HG03135 (cell line): ENCODE results near the gene APOBEC3F.
"Not testable (repeated sequence)": the region's sequence is repeated elsewhere in the genome, so short reads cannot be mapped to it uniquely, and the experiment has no call there.

Experiments
- ATAC-seq: cut with Tn5 transposase; IDR thresholded peaks from one replicate; pipeline ENCODE4 v1.9.1; 2021; ENCODE audit warnings: mild to moderate bottlenecking, moderate library complexity; ENCODE audit not compliant: unreplicated experiment

Gene APOBEC3F

GRCh38 chr22:39040538-39041296, at the start of gene APOBEC3F:
TSS of gene APOBEC3F (plus strand) at chr22:39040864. CDS start at chr22:39040961, 97 bp downstream.
- peak; percentile 89 for ATAC-seq

GRCh38 chr22:38992871-38993371, 47.7 kb upstream of the APOBEC3F start:
- ATAC-seq, result not testable (repeated sequence)

GRCh38 chr22:38996105-38996504, 44.6 kb upstream of the APOBEC3F start:
- no peak for ATAC-seq

- no peak for ATAC-seq
These were observed 43.1 kb upstream of the APOBEC3F start for GRCh38 chr22:38997518-38997917.

DNA sequence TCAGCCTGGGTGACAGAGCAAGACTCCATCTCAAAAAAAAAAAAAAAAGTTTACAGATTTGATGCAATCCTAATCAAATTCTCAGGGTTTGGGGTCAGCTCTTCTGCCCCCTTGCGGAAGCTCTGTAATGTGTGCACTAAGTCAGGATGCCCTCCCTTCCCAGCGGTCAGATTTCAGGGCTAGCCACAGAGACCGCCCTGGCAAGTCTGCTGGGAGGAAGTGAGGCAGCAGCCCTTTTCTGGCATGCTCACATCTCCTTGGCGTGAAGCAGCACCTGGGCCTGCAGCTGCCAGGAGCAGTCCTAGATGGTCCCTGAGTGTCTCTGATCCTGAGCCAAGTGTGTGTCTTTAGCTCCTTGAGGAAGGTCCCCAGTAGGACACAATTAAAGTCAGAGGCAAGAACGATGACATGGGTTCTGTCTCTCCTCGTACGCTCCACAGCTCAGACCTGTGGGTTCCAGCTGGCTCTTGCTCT, 37.5 kb upstream of the APOBEC3F start:
- ATAC-seq, result peak; percentile 73

- no peak for ATAC-seq
These were observed 33.5 kb upstream of the APOBEC3F start for GRCh38 chr22:39007177-39007576.

GRCh38 chr22:39008271-39008850, 32.3 kb upstream of the APOBEC3F start:
- not testable (repeated sequence) for ATAC-seq

GRCh38 chr22:39010946-39011345, 29.7 kb upstream of the APOBEC3F start:
- no peak for ATAC-seq

DNA sequence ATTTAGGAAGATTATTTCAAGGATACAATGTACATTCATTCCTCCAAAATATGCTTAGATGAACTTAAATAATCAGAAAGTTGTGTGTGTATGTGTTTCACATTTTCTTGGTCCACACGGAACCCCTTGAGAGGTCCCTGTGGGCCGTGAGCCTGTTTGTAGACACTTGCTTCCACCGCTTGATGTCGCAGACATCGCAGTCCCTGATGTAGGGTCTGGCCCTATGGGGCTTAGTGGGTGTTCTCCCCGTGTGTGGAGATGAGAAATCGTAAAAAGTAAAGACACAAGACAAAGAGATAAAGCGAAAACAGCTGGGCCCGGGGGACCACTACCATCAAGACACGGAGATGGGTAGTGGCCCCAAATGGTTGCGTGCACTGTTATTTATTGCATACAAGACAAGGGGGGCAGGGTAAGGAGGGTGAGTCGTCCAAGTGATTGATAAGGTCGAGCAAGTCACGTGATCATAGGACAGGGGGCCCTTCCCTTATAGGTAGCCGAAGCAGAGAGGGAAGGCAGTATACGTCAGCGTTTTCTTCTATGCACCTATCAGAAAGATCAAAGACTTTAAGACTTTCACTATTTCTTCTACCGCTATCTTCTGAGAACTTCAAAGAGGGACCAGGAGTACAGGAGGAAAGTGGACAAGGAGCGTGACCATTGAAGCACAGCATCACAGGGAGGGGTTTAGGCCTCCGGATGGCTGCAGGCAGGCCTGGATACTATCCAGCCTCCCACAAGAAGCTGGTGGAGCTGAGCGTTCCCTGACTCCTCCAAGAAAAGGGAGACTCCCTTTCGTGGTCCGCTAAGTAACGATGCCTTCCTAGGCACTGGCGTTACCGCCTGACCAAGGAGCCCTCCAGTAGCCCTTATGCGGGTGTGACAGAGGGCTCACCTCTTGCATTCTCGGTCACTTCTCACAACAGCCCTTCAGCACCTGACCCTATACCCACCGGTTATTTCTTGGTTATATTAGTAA, 27.8 kb upstream of the APOBEC3F start:
- no peak for ATAC-seq

DNA sequence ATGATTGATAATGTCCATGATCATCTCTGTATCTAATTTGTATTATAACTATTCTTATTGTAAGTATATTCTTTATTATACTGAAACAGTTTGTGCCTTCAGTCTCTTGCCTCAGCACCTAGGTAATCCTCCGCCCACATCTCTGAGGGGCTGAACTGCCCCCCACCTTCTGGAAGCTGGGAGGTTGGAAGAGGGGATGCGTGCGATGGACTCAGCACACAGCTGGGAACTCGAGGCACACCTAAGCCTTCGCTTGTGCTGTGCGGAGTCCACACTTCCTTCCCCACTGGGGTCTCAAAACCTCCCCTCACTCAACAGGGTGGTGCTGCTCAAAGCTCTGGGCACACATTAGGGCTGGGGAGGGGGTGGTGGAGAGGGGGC, 27.1 kb upstream of the APOBEC3F start:
- peak; percentile 28 for ATAC-seq

DNA sequence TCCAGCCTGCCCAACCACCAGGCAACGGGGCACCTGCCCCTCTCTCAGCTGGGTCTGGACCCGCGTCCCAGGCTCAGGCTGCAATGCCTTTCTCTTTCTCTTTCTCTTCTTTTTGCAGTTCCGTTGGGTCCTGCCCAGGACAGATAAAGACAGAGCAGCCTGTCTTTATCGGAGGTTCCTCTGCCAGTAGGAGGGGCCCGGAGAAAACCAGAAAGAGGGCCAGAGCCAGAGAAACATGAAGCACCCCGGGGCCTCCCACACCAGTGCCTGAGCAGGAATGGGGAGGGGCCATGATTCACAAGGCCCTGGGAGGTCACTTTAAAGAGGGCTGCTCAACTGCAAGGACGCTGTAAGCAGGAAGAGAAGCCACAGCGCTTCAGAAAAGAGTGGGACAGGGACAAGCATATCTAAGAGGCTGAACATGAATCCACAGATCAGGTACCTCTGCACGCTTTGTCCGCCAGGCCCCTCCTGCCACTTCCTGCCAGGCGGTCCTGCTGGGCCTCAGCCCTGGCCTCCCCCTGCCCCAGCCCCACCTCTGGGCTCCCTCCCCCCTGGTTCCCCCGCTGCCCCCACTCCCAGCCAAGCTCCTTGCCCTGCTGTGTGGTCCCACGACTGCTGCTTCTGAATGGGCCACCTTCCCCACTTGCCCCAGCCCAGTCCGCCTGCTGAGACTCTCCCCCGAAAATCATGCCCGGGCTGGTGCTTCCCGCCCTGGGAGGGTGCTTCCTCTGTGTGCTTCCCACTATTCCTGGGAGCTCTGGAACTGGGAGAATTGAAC, 26.5 kb upstream of the APOBEC3F start, which contains the start of gene APOBEC3C:
TSS of gene APOBEC3C (plus strand) at position 316 of the 781 bp plus-strand sequence. CDS start at position 422, 106 bp downstream.
- peak; percentile 68 for ATAC-seq

- ATAC-seq, result not testable (repeated sequence)
These were observed 25.9 kb upstream of the APOBEC3F start for GRCh38 chr22:39014723-39015121.

- no peak for ATAC-seq
These were observed 24.1 kb upstream of the APOBEC3F start for GRCh38 chr22:39016592-39016991.

GRCh38 chr22:39017596-39018365, 22.9 kb upstream of the APOBEC3F start:
- no peak for ATAC-seq

GRCh38 chr22:39020021-39020651, 20.5 kb upstream of the APOBEC3F start:
- ATAC-seq, result peak; percentile 9

- no peak for ATAC-seq
These were observed 19.0 kb upstream of the APOBEC3F start for GRCh38 chr22:39021552-39022250.

DNA sequence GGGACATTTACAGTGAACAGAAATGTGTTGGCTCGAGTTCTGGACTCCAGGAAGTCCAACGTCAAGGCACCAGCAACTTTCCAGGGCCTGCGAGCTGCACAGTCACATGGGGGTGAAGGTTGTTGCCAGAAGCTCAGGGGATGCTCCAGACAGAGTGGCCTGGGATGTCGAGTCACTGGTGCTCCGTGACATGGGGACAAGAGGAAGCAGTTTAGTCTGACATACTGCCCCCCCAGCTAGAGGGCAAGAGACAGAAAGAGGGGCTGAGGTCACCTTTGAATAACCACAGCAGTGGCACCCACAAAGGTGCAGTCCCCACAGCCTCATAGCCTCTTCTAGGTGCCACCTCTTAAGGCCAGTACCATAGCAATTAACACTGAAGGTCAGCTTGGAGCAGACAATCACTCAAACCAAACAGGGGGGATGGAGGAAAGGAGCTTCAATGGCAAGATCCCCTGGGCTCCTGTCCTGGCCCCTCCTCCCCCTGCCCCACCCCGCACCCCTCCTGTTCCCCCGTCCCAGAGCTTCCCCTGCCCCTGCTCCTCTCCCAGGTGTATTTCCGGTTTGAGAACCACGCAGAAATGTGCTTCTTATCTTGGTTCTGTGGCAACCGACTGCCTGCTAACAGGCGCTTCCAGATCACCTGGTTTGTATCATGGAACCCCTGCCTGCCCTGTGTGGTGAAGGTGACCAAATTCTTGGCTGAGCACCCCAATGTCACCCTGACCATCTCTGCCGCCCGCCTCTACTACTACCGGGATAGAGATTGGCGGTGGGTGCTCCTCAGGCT, 15.9 kb upstream of the APOBEC3F start:
- no peak for ATAC-seq
